Loucy (cell line): ENCODE data around the gene NKAIN2.

Source experiments
- H2AFZ ChIP-seq: fragments of 200-600 bp; sonication (generic); 2 replicates; pipeline ENCODE4 v1.6.0; 2016; ENCODE audit warnings: antibody characterized with exemption, mild to moderate bottlenecking, low read length, moderate library complexity
- H3F3A ChIP-seq: fragments of 200-600 bp; 2 replicates; pipeline ENCODE4 v1.6.0; 2016; ENCODE audit warnings: antibody characterized with exemption, low read depth, mild to moderate bottlenecking
- H3K27me3 ChIP-seq: fragments of 200-600 bp; sonication (generic); 2 replicates; pipeline ENCODE4 v1.6.1; 2014; ENCODE audit warnings: low read length, mild to moderate bottlenecking; ENCODE audit not compliant: insufficient read depth, poor library complexity, severe bottlenecking
- H3K36me3 ChIP-seq: fragments of 200-600 bp; sonication (generic); 2 replicates; pipeline ENCODE4 v1.6.1; 2016; ENCODE audit warnings: low read length; ENCODE audit not compliant: insufficient read depth
- H3K4me1 ChIP-seq: fragments of 200-600 bp; sonication (generic); 2 replicates; pipeline ENCODE4 v1.5.1; 2014; ENCODE audit warnings: low read length, mild to moderate bottlenecking; ENCODE audit not compliant: insufficient read depth, poor library complexity, severe bottlenecking
- H3K4me2 ChIP-seq: fragments of 200-600 bp; sonication (generic); 2 replicates; pipeline ENCODE4 v1.6.0; 2014; ENCODE audit warnings: antibody characterized with exemption, low read length, low read depth, mild to moderate bottlenecking; ENCODE audit not compliant: poor library complexity, severe bottlenecking
- H3K4me3 ChIP-seq: fragments of 200-600 bp; sonication (generic); 2 replicates; pipeline ENCODE4 v1.5.1; 2014; ENCODE audit warnings: low read length, mild to moderate bottlenecking, mixed read lengths; ENCODE audit not compliant: poor library complexity, severe bottlenecking
- H3K79me2 ChIP-seq: fragments of 200-600 bp; sonication (generic); 2 replicates; pipeline ENCODE4 v1.6.1; 2014; ENCODE audit warnings: low read length; ENCODE audit not compliant: insufficient read depth
- H3K9ac ChIP-seq: fragments of 200-600 bp; sonication (generic); 2 replicates; pipeline ENCODE4 v1.6.0; 2014; ENCODE audit warnings: mild to moderate bottlenecking, low read depth, low read length, moderate library complexity; ENCODE audit not compliant: poor library complexity, severe bottlenecking
- H3K9me2 ChIP-seq: fragments of 200-600 bp; sonication (generic); replicated peaks from 2 replicates; pipeline ENCODE4 v1.6.1; 2016; ENCODE audit warnings: low read depth, low read length, mixed read lengths
- H3K9me3 ChIP-seq: fragments of 200-600 bp; sonication (generic); 2 replicates; pipeline ENCODE4 v1.6.1; 2014; ENCODE audit warnings: mild to moderate bottlenecking, antibody characterized with exemption, low read length, low read depth; ENCODE audit not compliant: insufficient read depth
- H4K20me1 ChIP-seq: fragments of 200-600 bp; sonication (generic); 2 replicates; pipeline ENCODE4 v1.6.0; 2014; ENCODE audit warnings: antibody characterized with exemption, low read length, mild to moderate bottlenecking; ENCODE audit not compliant: insufficient read depth, poor library complexity, severe bottlenecking
- EZH2phosphoT487 ChIP-seq: fragments of 200-600 bp; IDR thresholded peaks from 2 replicates; pipeline ENCODE4 v1.6.1; 2018; ENCODE audit warnings: antibody characterized with exemption, mild to moderate bottlenecking, moderate library complexity, borderline replicate concordance
- TF ChIP-seq, protein P1 (sequence below): fragments of 200-600 bp; sonication (generic); conservative IDR thresholded peaks from 2 replicates; pipeline ENCODE4 v1.5.1; 2014; ENCODE audit warnings: mild to moderate bottlenecking, antibody characterized with exemption, low read length

NKAIN2 gene

DNA sequence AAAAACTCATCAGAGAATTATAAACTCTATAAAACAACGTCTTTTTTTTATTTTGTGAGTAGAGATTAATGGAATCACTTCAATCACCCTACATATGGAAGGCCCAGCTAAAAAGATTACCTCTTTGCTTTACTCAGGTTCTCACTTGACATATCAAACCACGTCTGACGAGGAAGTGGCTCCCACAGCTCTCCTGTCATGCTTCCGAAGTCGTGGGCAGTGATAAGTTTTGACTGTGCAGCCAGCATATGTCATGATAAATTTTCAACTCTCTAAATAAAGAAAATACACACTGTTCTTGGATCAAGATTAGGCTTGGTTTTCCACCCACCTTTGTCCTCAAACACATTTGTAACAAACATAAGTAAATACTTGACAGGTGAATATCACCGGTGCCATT, 879.1 kb downstream of the NKAIN2 start:
- H3K4me2 ChIP-seq = no peak overlapping the region
- TF ChIP-seq, protein P1, sequence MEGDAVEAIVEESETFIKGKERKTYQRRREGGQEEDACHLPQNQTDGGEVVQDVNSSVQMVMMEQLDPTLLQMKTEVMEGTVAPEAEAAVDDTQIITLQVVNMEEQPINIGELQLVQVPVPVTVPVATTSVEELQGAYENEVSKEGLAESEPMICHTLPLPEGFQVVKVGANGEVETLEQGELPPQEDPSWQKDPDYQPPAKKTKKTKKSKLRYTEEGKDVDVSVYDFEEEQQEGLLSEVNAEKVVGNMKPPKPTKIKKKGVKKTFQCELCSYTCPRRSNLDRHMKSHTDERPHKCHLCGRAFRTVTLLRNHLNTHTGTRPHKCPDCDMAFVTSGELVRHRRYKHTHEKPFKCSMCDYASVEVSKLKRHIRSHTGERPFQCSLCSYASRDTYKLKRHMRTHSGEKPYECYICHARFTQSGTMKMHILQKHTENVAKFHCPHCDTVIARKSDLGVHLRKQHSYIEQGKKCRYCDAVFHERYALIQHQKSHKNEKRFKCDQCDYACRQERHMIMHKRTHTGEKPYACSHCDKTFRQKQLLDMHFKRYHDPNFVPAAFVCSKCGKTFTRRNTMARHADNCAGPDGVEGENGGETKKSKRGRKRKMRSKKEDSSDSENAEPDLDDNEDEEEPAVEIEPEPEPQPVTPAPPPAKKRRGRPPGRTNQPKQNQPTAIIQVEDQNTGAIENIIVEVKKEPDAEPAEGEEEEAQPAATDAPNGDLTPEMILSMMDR = no peak
- no peak for TF ChIP-seq EZH2phosphoT487
- no peaks in the 10 kb centered on the region for H3F3A ChIP-seq
- H3K9me3 ChIP-seq = no peaks in the 10 kb centered on the region
- no peak overlapping the region for H2AFZ ChIP-seq
- H3K9ac ChIP-seq = no peak overlapping the region
- no peaks in the 10 kb centered on the region for H4K20me1 ChIP-seq
- no peaks in the 10 kb centered on the region for H3K9me2 ChIP-seq
- H3K4me3 ChIP-seq = no peak overlapping the region
- no peaks in the 10 kb centered on the region for H3K36me3 ChIP-seq
- H3K27me3 ChIP-seq = no peaks in the 10 kb centered on the region
- H3K4me1 ChIP-seq = no peaks in the 10 kb centered on the region
- H3K79me2 ChIP-seq = no peaks in the 10 kb centered on the region

GRCh38 chr6:124683507-124683906, 879.8 kb downstream of the NKAIN2 start:
- H3K4me3 ChIP-seq = no peak overlapping the region
- H3K4me2 ChIP-seq = no peak overlapping the region
- no peak overlapping the region for H2AFZ ChIP-seq
- TF ChIP-seq, protein P1 = no peak
- no peak for TF ChIP-seq EZH2phosphoT487
- no peaks in the 10 kb centered on the region for H3K36me3 ChIP-seq
- no peaks in the 10 kb centered on the region for H3K9me2 ChIP-seq
- no peak overlapping the region for H3K9ac ChIP-seq
- H3K79me2 ChIP-seq = no peaks in the 10 kb centered on the region
- no peaks in the 10 kb centered on the region for H3K4me1 ChIP-seq
- H3K27me3 ChIP-seq = no peaks in the 10 kb centered on the region
- H3K9me3 ChIP-seq = no peaks in the 10 kb centered on the region
- no peaks in the 10 kb centered on the region for H4K20me1 ChIP-seq
- no peaks in the 10 kb centered on the region for H3F3A ChIP-seq

- Histone ChIP-seq H3F3A (no peaks in the 10 kb centered on the region), H3K9me3 (no peaks in the 10 kb centered on the region)
Observed at GRCh38 chr6:124684621-124685020, 881.0 kb downstream of the NKAIN2 start.

More at GRCh38 chr6:124684621-124685020, 881.0 kb downstream of the NKAIN2 start:
- Histone ChIP-seq H2AFZ (no peak overlapping the region), H3K9me2 (no peaks in the 10 kb centered on the region; the same call in 1 of the 2 replicates), H3K4me2 (no peak overlapping the region), H3K36me3 (no peaks in the 10 kb centered on the region), H4K20me1 (no peaks in the 10 kb centered on the region), H3K79me2 (no peaks in the 10 kb centered on the region), H3K4me1 (no peaks in the 10 kb centered on the region), H3K27me3 (no peaks in the 10 kb centered on the region), H3K9ac (no peak overlapping the region), H3K4me3 (no peak overlapping the region)
- TF ChIP-seq, protein P1 = no peak
- no peak for TF ChIP-seq EZH2phosphoT487
